GM12891 (cell line): Measurements from ENCODE around the gene DCAF15.
"Not testable (repeated sequence)": the region's sequence is repeated elsewhere in the genome, so short reads cannot be mapped to it uniquely, and the experiment has no call there.

Experiments
- DNase-seq: peaks from one replicate; pipeline ENCODE4 v3.0.0; 2011; ENCODE audit warnings: low spot score; ENCODE audit not compliant: insufficient read length
- FAIRE-seq: peaks from 2 replicates; lab custom pipeline; 2011; peaks lifted over from hg19 to GRCh38; lab: Jason Lieb, UNC
- PAX5 ChIP-seq: IDR thresholded peaks from 2 replicates; pipeline ENCODE4 v1.6.1; 2011; ENCODE audit warnings: low read length, moderate library complexity, mild to moderate bottlenecking; ENCODE audit not compliant: insufficient read depth, severe bottlenecking
- POLR2A ChIP-seq: IDR thresholded peaks from 2 replicates; pipeline ENCODE4 v1.6.1; 2011; ENCODE audit warnings: low read depth, low read length, control low read depth
- POLR2AphosphoS5 ChIP-seq: IDR thresholded peaks from 2 replicates; pipeline ENCODE4 v1.6.1; 2011; ENCODE audit warnings: low read depth, low read length, control low read depth
- POU2F2 ChIP-seq: IDR thresholded peaks from 2 replicates; pipeline ENCODE4 v1.6.1; 2011; ENCODE audit warnings: low read depth, mild to moderate bottlenecking, control low read depth, low read length, moderate library complexity
- SPI1 ChIP-seq: IDR thresholded peaks from 2 replicates; pipeline ENCODE4 v1.6.1; 2011; ENCODE audit warnings: low read depth, low read length, control low read depth
- TAF1 ChIP-seq: IDR thresholded peaks from 2 replicates; pipeline ENCODE4 v1.6.1; 2011; ENCODE audit warnings: low read depth, low read length, control low read depth

DCAF15 gene

GRCh38 chr19:13960863-13961784 lies 8.8 kb downstream of the DCAF15 start:
- FAIRE-seq (no peak), DNase-seq (no peak)
- TF ChIP-seq POU2F2: no peak
- TF ChIP-seq POLR2AphosphoS5: 0 out of 2 replicates have a peak, but pooled peaks have one; percentile 30

DNA sequence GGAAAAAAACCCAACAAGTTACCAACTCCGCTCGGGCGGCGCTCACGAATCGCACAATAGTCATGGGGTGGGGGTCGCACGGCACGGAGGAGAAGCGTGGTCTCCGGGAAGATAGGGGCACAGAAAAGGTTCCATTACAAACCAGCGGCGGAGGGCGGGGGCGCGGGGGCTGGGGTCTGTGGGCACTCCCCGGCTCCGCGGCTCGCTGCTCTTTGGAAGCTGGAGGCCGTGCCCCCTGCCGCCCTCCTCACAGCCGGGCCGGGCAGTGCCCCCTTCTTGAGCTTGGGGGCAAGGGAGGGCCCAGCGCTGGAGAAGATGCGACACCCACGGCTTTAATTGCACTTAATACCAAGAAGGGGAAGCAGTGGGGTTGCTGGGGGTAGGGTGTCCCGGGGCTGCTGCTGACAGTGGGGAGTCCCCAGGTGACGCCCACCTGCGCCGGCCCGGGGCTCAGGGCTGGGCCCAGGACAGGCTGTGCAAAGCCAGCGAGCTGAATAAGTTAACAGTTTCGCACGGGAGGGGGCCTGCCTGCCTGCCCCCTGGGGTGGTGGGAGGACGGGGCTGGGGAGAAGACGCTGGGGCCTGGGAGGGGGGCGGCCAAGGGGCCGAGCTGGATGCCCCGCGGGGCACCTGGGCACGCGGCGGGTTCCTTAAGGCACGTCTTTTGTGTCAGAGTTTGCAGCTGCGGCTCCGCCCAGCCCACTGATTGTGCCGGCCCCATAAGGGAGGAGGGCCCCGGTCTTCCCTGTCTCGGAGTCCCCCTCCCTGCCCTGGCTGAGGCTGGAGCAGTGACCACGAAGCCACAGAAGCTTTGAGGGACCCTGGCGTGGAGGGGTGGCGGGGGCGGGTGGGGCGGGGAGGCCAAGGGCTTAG lies 9.8 kb downstream of the DCAF15 start:
- TF ChIP-seq POLR2A: 0 out of 2 replicates have a peak, but pooled peaks have one; percentile 20
- TF ChIP-seq POLR2AphosphoS5: no peak
- FAIRE-seq: no peak
- DNase-seq: no peak

- no peak for TF ChIP-seq PAX5
- no peak for TF ChIP-seq TAF1
- TF ChIP-seq POLR2AphosphoS5: no peak
- TF ChIP-seq POU2F2: no peak
- no peak for TF ChIP-seq SPI1
- TF ChIP-seq POLR2A: no peak
- FAIRE-seq (no peak), DNase-seq (no peak)
Observed at GRCh38 chr19:13962699-13963602, 10.6 kb downstream of the DCAF15 start.

GRCh38 chr19:13963603-13964105 lies 11.3 kb downstream of the DCAF15 start:
- no peak for FAIRE-seq

DNA sequence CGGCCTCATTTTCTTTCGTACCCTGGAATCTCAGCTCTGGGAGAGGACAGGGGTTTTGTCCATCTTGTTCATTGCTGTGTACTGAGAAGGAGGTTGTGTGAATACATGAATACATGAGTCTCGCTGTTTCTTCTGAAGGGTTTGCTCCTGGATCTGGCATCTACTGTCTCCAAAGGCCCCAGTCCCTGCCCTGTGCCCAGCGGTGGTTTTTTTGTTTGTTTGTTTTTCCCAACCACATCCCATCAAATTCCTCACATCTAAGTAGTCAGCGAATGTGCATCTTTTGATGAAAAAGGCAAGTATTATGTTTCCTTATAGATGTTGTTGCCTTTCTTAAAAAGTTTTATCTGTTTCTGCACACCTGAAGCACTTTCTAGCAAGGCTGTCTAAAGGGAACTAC lies 12.5 kb downstream of the DCAF15 start:
- FAIRE-seq (no peak), DNase-seq (no peak)
- TF ChIP-seq PAX5 (no peak), POLR2AphosphoS5 (no peak), POU2F2 (no peak), SPI1 (no peak), POLR2A (no peak), TAF1 (no peak)

More at GRCh38 chr19:13963603-13964105, 11.3 kb downstream of the DCAF15 start:
- TF ChIP-seq POLR2A (no peak), SPI1 (no peak), TAF1 (no peak), PAX5 (no peak), POLR2AphosphoS5 (no peak), POU2F2 (no peak)
- DNase-seq: no peak

DNA sequence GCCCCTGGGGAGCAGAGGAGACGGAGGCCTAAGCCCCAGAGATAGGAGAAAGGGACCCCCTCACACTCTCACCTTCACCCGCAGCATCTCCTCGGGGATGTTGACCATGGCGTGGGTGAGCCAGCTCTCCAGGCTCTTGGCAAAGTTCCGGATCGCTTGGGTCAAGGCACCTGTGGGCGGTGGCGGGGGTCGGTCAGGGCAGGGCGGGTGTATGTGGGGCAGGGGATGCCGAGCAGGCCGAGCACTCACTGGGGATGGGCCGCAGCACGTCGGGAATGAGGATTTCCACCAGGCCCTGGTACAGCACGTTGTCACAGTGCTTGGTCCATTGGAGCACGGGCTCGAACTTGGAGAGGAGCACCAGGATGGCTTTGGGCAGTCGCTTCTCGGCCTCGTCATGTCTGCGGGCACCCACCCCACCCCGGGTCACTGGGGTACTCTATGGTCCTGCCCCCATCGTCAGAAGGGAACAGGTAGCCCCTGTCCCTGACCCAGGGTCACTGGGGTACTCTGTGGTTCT lies 13.1 kb downstream of the DCAF15 start:
- DNase-seq (no peak), FAIRE-seq (no peak)
- TF ChIP-seq TAF1: no peak
- no peak for TF ChIP-seq POU2F2
- no peak for TF ChIP-seq SPI1
- TF ChIP-seq POLR2A: no peak
- TF ChIP-seq POLR2AphosphoS5: no peak
- TF ChIP-seq PAX5: no peak

DNA sequence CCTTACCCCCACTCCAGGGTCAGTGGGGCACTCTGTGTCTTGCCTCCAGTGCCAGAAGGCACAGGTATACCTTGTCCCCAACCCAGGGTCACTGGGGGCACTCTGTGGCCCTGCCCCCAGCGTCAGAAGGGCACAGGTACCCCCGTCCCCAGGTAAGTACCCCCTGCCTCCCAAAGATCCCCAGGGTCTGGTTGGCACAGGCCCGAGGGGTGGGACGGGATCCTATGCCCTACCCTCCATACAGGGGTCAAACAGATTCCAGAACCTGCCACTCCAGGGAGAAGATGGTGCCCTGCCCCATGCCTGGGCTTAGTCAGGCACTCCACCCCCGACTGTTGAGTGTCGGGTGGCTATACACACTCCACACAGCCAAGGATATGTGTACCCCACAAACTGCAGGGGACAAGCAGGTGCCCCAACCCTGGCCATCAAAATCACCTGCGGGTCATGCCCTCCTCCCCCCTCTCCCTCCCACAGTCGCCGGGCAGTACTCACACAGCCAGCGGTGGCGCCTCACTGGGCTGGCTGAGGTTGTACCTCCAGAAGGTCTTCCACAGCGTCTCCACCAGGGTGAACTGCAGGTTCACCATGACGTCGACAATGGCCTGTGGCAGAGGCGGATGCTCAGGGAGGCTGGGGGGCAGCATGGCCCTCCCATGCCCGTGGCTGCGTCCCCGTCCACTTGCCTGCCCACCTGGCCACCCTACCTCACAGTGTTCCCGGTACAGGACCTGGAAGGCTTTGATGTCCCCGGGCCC lies 13.8 kb downstream of the DCAF15 start:
- no peak for TF ChIP-seq SPI1
- TF ChIP-seq POLR2AphosphoS5: no peak
- TF ChIP-seq PAX5: no peak
- TF ChIP-seq POU2F2: no peak
- no peak for TF ChIP-seq POLR2A
- FAIRE-seq: no peak
- no peak for DNase-seq

DNA sequence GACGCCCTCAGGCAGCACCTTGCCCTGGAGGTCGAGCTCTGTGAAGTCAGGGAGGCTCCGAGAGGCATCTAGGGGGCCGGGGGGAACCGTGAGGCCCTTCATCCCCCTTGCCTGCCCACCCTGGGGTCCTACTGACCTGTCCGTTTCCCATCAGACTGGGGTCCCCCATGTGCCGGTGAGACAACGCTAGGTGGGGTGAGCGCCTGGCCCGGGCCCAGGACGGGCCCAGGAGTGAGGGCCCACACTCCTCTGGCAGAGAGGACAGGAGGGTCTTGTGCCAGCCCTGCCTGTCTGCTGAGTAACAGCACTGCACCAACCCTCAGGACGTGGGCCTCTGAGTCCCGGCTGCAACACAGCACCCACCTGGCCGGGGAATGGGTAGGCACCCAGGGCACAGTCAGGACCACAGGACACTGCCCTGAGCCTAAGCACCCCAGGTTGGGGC lies 14.4 kb downstream of the DCAF15 start:
- DNase-seq: no peak
- TF ChIP-seq POLR2AphosphoS5: no peak
- TF ChIP-seq TAF1: no peak
- TF ChIP-seq POU2F2: no peak
- TF ChIP-seq POLR2A: no peak
- no peak for TF ChIP-seq SPI1
- TF ChIP-seq PAX5: no peak
- no peak for FAIRE-seq

DNA sequence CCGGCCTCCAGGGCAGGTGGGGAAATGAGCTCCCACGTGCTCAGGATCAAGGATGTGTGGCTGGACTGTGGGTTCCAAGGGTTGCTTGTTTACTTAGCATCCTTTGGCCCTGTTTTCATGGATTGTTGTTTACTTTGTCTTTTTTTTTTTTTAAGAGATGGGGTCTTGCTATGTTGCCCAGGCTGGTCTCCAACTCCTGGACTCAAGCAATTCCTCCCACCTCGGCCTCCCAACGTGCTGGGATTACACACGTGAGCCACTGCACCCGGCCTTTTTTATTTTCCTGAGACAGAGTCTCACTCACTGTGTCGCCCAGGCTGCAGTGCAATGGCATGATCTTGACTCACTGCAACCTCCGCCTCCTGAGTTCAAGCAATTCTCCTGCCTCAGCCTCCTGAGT lies 14.9 kb downstream of the DCAF15 start:
- not testable (repeated sequence) for DNase-seq, FAIRE-seq
